Epithelial cell of prostate (primary cell): Measurements from ENCODE around the gene PTPN9.
A peak's percentile ranks its signal among the peaks of the same experiment; 100 is the strongest.
"Not testable (repeated sequence)": the region's sequence is repeated elsewhere in the genome, so short reads cannot be mapped to it uniquely, and the experiment has no call there.

Experiments used
- DNase-seq: peaks from one replicate; pipeline ENCODE4 v3.0.0-alpha.2; 2011; ENCODE audit warnings: low read depth, low spot score
- H3K27ac ChIP-seq: fragments of 450-650 bp; 2 replicates; pipeline ENCODE4 v1.5.1; 2017; ENCODE audit warnings: mild to moderate bottlenecking

Gene PTPN9

GRCh38 chr15:75455424-75455981 lies 123.6 kb downstream of the PTPN9 start:
- peak overlapping the region; percentile 98 for H3K27ac ChIP-seq
- DNase-seq, result no peak

GRCh38 chr15:75454471-75455378 lies 124.4 kb downstream of the PTPN9 start:
- peak overlapping the region; percentile 98 for H3K27ac ChIP-seq
- no peak for DNase-seq

- DNase-seq, result peak; percentile 99
- H3K27ac ChIP-seq, result peak overlapping the region; percentile 98
Observed at GRCh38 chr15:75453703-75454470, 125.2 kb downstream of the PTPN9 start.

- no peak for DNase-seq
- H3K27ac ChIP-seq, result peak overlapping the region; percentile 98
Observed at GRCh38 chr15:75452865-75453702, 126.0 kb downstream of the PTPN9 start.

- H3K27ac ChIP-seq, result peak overlapping the region; percentile 98
- peak; percentile 44 for DNase-seq
Observed at GRCh38 chr15:75452364-75452864, 126.7 kb downstream of the PTPN9 start.

- DNase-seq, result peak; percentile 100
- peak within 1 kb of the TSS; percentile 98 for H3K27ac ChIP-seq
Observed at GRCh38 chr15:75451674-75452363, 127.3 kb downstream of the PTPN9 start, which contains the start of gene SIN3A. SIN3A (minus strand) TSS chr15:75451690; CDS start chr15:75430375, 21,315 bp downstream.

- H3K27ac ChIP-seq, result peak overlapping the region; percentile 98
- DNase-seq, result no peak
Observed at GRCh38 chr15:75451202-75451673, 127.9 kb downstream of the PTPN9 start.

- DNase-seq, result peak; percentile 89
- H3K27ac ChIP-seq, result peak overlapping the region; percentile 98
Observed at GRCh38 chr15:75450307-75451201, 128.6 kb downstream of the PTPN9 start.

- no peak for DNase-seq
- H3K27ac ChIP-seq, result peak overlapping the region; percentile 98
Observed at GRCh38 chr15:75449585-75450306, 129.4 kb downstream of the PTPN9 start.

- H3K27ac ChIP-seq, DNase-seq: not testable (repeated sequence)
Observed at GRCh38 chr15:75448171-75448570, 130.9 kb downstream of the PTPN9 start.

GRCh38 chr15:75446151-75446550 lies 133.0 kb downstream of the PTPN9 start:
- no peak for DNase-seq
- H3K27ac ChIP-seq, result no peak overlapping the region

GRCh38 chr15:75445324-75445723 lies 133.8 kb downstream of the PTPN9 start:
- H3K27ac ChIP-seq, DNase-seq: not testable (repeated sequence)

- not testable (repeated sequence) for DNase-seq
- H3K27ac ChIP-seq, result peak overlapping the region; percentile 82
Observed at GRCh38 chr15:75443972-75444453, 135.1 kb downstream of the PTPN9 start.

- no peak for DNase-seq
- no peak overlapping the region for H3K27ac ChIP-seq
Observed at GRCh38 chr15:75437721-75438120, 141.4 kb downstream of the PTPN9 start.

- peak overlapping the region; percentile 3 for H3K27ac ChIP-seq
- no peak for DNase-seq
Observed at GRCh38 chr15:75436881-75437280, 142.2 kb downstream of the PTPN9 start.

- DNase-seq, result no peak
- H3K27ac ChIP-seq, result no peak overlapping the region
Observed at GRCh38 chr15:75431682-75432081, 147.4 kb downstream of the PTPN9 start.

- H3K27ac ChIP-seq, result no peak overlapping the region
- no peak for DNase-seq
Observed at GRCh38 chr15:75431270-75431669, 147.8 kb downstream of the PTPN9 start.
